Stimulated activated CD8-positive, alpha-beta memory T cell treated with anti-CD3 and anti-CD28 coated beads, Interleukin-7, amount 100 ng/mL, for 4 hours (primary cell): Measurements from ENCODE around the gene FCHO2.

ENCODE experiments used
- DNase-seq, 2 donors: peaks; one replicate each; pipeline ENCODE4 v3.0.0-alpha.2; 2020; ENCODE audit warnings: low read depth in 2 of 2

Gene FCHO2

DNA sequence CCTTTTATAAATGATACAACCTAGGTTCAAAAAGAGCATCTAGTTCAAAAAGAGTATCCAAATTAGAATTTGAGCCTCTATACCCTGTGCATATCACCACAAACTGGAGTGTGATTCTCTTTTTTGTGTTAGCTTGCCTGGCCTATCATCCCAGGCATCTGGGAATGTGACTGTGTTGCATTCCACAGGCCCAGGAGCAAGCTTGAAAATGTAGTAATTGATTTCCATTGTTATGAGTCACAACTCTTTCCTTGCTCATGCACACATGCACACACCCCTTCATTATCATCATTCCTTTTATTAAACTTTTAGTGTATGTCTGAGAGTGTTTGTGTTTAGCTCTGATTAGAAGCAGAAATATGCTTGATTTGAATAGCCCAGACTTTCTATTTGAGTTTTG is 75.2 kb downstream of the FCHO2 start:
- no peak for DNase-seq

DNA sequence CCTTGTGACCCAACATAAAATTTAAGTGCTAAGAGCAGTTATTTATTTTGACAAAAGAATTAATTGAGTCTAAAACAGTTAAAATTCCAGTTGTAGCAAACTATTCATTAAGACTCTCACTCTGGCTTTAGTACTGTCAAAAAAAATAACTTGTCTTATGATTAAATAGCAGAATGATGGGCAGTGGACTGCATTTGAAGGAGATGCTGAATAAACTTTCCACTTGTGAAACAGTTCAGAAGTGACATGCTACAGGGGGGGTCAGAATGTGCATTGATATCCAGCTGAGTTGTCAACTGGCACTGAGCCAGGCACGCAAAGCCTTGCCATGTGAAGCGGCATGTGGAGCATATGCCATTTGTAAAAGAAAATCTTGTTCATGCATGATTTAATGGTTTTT is 76.0 kb downstream of the FCHO2 start:
- DNase-seq: no peak

DNA sequence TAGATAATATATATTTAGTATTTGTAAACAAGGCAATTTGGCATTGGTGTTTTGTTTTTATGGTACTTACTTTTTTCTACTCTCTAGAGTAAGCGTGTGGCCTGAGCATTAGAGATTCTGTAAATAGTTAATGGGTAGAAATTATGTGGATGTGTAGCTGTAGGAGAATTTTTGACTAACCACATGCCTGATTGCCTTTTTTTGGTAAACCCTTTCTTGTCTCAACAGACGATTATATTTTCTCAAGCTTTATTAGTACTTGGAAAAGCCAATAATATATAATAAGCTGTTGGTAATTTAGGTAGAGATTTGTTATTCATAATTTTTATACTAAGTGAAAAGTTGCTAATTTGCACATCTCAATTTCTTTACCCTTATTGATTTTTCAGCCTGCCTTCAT is 76.8 kb downstream of the FCHO2 start:
- DNase-seq: no peak

DNA sequence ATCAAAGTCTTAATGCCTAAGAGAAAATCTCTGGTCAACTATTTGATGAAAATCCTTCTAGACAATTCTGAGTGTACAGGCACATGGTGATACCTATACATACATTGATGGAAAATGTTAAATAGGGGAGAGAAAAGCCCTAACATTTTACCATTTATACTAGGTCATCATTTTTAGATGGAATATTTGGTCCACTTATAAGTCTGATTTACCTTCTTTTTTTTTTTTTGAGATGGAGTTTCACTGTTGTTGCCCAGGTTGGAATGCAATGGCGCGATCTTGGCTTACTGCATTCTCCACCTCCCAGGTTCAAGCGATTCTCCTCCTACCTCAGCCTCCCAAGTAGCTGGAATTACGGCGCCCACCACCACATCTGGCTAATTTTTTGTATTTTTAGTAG is 81.7 kb downstream of the FCHO2 start:
- DNase-seq: no peak

DNA sequence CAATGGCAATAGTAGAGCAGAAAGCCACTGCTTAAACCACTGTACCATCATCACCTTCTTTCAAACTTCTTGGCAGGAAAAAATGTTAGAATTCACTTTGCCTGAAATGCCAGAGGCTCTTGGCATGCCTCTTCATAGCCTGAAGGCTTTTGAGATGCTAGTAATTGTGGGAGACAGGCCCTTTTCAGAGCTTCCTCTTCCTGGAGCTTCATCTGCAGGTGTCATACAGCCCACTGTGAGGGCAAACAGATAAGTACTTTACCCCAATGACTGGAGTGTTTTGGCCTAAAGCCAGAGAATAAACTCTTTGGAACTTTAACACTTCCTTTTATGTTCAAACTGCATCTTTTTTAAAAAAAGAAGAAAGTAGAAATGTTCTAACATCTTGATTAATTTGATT is 83.2 kb downstream of the FCHO2 start:
- no peak for DNase-seq

DNA sequence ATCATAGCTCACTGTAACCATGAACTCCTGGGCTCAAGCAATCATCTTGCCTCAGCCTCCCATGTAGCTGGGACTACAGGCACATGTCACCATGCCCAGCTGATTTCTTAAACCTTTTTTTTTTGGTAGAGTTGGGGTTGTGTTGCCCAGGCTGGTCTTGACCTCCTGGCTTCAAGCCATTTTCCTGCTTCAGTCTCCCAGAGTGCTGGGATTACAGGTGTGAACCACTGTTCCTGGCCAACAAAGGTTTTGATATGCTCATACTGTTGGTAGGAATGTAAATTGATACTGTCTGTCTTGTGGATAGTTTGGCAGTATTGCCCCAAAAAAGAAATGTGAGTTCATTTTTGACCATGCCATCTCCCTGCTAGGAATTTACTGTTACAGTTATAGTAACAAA is 87.2 kb downstream of the FCHO2 start:
- no peak for DNase-seq

DNA sequence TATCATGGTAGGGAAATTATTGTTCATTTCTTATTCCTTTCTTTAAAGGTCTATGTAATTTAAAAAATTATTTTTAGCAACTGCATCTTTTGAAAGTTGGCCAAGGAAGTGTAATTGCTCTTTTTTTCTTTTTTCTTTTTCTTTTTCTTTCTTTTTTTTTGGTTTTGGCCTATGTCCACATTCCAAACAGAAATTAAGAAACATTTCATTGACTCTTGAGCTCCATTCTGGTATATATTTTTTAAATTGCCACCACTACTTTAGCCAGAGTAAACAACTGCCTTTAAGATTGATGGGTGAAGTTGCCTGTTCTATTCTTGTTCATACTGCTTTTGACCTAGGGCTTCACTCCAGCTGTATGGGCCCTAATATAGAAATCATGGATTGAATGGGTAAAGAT is 88.7 kb downstream of the FCHO2 start:
- no peak for DNase-seq

DNA sequence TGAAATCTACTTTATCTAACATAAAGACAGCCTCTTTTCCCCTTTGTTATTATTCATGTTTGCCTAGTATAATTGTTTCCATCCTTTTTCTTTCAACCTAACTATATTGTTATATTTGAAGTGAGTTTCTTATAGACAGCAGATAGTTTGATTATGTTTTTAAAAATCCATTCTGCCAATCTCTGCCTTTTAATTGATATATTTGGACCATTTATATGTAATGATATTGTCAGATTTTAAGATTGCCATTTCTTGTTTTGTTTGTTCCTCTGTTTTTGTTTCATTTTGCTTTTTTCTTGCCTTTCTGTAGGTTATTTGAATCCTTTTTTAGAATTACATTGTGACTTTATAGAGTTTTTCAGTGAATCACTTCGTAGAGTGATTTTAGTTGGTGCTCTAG is 89.8 kb downstream of the FCHO2 start:
- DNase-seq: no peak

DNA sequence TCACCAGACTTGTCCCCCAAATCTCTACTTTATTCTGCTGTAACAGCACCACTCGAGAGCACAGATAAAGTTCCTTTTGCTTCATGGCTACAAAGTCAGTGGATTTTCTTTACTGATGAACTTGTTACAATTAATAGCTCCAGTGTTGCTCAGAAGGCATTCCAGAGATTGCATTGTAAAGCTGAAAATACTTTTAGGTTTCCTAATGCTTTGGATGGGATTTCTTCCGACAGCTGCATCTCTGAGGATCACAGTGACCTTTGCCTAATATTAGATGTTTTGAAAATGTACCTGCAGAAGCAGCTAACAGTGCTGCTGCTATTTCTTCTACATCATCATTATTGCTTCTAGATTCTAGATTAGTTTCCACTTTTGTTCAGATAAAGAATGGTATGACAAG is 105.8 kb downstream of the FCHO2 start:
- no peak for DNase-seq

DNA sequence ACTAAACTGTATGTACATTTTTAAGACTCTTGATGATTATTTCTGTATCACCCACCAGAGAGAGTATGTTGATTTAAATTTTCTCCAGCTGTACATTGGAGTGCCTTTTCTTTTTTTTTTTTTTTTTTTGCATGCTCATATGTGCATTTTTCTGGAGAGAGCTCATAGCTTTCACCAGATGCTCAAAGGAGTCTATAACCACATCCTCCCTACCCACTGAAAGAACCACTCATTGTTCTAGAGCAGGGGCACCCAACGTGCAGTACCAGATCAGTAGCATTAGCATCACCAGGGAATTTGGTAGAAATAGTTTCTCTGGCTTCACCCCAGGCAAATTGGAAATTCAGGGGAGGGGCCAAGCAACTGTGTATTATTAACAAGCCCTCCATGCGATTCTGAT is 110.6 kb downstream of the FCHO2 start:
- DNase-seq: no peak

DNA sequence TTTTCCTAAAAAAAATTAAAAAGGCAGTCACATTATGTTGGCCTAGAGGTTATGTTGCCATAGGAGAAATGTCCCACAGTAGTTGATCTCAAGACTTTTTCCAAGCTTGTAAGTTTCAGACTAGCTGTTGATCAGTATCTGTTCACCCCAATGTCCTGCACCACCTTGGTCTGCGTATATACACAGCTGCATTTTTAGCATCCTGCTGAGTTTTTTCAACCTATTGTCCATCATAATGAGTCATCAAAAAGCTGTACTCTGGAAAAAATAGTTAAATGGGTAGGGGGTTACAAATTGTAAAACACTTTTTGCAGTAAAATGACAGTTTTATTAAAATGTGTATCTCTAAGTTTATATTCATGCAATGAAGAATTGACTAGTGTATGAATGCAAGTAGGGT is 111.4 kb downstream of the FCHO2 start:
- DNase-seq: no peak

DNA sequence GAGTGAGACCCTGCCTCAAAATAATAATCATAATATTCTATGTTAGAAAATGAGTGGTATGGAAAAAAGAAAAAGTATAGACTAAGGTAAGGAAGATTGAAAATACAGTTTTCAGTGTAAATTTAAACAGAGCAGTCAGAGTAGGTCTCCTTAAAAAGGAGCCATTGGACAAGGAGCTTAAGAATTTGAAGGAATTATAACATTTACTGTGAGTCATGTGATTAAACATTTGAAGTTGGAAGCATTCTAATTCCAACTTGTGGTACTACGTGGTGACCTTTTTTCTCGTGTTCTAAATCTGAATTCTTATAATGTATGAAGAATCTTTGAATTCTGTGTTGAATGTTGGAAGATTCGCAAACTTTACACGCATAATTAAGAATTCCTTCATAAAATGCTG is 125.3 kb downstream of the FCHO2 start:
- DNase-seq: no peak

DNA sequence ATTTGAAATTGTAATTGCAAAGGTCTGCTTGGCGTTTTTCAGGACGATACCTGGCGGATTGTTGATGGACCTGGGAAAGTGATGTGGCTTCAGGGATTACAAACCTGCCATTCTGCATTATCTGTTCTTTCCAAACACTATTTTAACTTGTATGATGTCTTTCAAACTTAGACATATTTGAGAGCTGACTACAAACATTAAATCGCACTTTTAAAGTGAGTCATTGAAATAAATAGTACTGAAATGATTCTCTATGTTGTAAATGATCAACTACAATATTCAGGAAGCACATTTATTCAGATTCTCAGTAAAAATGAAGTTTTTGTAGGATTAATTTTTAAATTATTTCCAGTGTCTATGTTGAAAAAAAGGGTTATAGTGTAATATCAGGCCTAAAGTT is 132.2 kb downstream of the FCHO2 start:
- no peak for DNase-seq

DNA sequence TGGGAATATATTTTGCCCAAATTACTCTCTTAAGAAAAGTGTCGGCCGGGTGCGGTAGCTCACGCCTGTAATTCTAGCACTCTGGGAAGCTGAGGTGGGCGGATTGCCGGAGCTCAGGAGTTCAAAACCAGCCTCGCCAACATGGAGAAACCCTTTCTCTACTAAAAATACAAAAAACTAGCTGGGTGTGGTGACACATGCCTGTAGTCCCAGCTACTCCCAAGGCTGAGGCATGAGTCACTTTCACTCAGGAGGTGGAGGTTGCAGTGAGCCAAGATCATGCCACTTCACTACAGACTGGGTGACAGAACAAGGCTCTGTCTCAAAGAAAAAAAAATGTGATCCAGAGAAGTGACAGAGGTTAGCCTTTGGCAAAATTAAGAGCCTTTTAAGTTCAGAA is 138.1 kb downstream of the FCHO2 start:
- DNase-seq: no peak

DNA sequence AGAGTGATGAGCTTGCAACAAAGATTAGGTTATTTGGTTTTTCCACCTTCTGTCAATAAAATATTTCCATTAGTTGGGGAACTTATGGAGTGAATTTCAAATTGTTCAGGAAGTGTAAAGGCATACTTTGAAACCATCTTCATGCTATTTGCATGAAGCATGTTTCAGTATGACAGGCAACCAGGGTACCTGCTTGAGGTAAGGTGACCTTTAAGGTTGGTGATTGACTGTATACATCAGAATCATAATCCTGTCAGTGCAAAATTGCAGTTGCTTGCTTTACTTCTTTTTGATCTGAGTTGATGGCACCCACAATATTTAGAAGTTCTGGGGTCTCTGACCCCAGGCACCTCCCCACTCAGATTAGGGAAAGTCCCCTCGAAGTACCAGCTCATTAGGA is 138.6 kb downstream of the FCHO2 start:
- DNase-seq: no peak

DNA sequence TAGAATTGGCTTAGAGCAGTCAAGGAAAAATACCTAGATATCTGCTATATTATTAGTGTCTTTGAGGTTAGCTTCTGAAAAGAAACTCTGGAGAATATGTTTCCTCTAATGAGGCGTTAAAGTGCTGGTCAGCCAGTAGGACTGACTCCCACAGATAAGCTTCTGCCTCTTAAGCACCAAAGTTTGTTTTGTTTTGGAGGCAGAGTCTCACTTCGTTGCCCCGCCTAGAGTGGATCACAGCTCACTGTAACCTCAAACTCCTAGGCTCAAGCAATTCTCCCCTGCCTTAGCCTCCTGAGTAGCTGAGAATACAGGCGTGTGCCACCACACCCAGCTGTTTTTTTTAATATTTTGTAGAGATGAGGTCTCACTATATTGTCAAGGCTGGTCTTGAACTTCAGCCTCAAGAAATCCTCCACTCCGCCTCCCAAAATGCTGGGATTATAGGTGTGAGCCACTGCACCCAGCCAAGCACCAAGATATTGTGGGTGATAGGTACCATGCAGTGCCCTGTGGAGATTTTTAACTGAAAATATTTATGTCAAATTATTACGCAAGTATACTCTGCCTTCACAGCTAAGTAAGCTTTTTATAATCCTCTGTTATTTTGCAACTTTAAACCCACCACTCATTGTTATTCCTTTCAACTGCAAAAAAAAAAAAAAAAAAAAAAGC is 139.9 kb downstream of the FCHO2 start:
- no peak for DNase-seq

DNA sequence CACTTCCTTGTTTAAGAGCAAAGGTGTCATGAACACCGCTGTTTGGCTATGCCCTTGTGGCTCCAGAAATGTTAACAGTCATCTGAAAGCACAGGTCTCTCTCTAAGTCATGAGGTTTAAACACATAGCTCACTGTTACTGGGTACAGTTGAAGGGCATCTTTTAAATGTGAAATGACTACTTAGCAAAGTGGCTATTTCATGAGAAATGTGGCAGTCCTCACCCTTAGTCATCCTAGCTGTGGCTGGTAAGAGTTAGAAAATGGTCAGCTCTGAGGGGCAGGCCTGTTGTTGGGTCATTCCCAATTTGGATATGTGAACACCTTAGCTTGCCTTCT is 140.4 kb downstream of the FCHO2 start:
- no peak for DNase-seq

DNA sequence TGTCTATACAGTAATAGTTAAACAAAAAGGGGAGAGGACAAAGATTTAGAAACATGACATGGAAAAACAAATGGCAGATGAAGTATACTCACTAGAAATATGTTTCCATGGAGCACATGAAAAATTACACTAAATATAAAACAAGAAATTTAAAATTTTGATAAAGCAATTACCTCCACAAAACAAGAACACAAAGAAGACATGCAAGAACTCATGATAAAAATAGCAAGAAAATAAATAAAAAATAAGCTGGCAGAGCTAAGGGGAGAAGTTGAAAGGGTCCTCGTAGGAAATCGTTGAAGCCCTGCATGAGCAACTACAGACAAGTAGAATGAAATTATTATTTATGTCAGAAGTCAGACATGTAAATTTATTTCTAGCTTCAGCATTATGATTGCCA is 141.9 kb downstream of the FCHO2 start:
- no peak for DNase-seq

DNA sequence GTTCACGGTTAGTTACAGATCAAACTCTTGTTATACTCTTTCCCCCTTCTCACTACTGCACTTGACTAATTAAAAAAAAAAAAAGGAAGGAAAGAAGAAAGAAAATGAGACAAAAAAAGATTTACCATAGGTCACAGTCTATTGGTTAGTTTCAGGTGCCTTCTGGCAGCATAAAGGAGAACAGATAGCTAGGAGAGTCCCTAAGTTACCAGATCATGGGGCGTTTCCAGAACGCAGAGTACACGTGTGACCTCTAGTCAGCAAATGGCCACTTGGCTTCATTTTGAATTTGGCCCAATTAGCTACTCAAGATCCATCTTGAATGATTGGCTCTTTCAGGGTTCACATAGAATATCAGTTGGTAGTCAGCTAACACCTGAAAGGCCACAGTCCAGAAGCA is 144.3 kb downstream of the FCHO2 start:
- no peak for DNase-seq

DNA sequence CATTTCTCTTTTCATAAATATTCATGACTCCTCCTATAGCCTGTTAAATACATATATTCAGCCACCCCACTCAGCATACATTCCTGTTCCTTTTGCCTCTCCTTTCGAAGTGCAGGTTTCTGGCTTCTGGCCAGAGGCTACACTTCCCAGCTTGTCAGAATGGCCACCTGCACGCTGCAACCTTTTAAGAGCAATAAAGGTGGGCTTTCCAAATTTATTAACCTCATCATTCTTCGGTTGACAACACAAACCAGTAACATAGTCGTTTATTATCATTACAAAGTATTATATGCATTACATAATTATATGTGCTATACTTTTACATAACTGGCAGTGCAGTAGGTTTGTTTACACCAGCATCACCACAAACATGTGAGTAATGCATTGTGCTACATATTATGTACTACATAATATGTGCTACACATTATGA is 148.0 kb downstream of the FCHO2 start:
- DNase-seq: no peak

DNA sequence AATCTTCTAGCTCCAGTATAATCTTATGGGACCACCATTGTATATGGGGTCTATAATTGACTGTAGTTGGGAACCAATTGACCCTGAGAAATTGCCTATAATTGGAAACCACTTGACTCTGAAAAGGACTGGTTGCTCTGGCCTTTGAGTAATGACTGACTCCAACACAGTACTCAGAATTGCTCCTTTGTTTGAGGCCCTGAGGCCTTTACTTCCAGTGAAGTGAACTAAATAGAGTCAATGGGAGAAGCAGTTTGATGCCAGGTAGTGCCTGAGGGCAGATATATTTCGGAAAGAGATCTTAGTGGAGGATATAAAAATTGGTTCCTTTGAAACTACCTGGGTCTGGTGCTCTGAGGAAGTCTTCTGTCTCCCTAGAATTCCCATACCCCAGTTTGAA is 148.5 kb downstream of the FCHO2 start:
- DNase-seq: no peak

DNA sequence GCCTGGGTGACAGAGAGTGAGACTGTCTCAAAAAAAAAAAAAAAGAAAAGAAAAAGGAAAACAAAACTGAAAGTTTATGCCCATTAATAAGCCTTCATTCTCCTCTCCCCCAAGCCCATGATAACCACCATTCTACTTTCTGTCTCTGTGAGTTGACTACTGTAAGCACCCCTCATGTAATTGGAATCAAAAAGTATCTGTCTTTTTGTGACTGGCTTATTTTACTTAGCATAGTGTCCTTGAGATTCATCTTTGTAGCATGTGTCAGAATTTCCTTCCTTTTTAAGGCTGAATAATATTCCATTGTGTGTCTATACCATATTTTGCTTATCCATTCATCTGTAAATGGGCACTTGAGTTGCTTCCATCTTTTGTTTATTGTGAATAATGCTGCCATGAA is 150.5 kb downstream of the FCHO2 start:
- no peak for DNase-seq

DNA sequence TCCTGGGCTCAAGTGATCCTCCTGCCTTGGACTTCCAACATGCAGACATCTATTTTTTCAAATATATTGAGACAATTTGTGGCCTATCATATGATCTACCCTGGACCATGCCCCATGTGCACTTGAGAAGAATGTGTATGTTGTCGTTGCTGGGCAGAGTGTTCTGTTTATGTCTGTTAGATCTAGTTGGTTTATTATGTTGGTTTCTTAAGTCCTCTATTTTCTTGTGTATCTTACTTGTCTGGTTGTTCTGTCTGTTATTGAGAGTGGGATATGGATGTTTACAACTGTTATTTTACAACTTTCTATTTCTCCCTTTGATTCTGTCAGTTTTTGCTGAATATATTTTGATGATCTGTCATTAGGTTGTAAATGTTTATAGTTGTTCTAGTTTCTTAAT is 154.3 kb downstream of the FCHO2 start:
- no peak for DNase-seq

DNA sequence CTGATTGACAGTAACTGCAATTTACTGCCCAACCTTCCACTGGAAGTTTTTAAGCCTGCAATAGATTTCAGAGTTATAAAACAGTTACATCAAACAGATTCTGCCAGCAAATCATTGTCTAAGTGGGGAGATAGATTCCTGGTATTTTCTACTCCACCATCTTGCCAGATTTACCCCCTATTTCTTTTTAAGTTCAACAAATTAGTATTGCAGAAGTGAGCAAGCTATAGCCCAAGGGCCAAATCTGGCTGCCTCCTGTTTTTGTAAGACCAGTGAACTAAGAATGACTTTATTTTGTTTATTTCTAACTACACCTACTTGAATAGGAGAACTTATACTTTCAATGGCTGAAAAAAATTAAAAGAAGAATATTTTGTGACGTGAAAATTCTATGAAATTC is 155.7 kb downstream of the FCHO2 start:
- DNase-seq: no peak

DNA sequence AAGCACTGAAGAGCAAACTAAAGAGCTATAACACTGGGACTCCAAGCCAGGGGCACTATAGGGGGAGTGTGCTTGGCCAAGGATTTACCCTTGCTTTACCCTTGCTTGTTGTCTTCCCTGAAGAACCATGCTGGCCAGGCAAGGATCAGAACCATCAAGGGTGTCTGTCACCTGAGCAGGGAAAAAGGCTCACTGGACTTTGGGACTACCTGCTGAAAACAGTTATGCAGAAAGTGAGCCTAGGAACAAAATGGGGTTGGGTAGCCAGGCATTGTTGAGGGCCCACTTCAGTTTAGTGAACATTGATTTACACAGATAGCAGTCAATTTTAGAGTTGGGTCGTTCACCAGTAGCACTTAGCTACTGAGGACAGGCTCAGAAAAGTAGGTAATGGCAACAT is 156.5 kb downstream of the FCHO2 start:
- DNase-seq: no peak
